RWPE2 (cell line): ENCODE data around the gene RPGRIP1.
A peak's percentile ranks its signal among the peaks of the same experiment; 100 is the strongest.
"Not testable (repeated sequence)": the region's sequence is repeated elsewhere in the genome, so short reads cannot be mapped to it uniquely, and the experiment has no call there.

Experiments used
- ATAC-seq: fragments of 200-7000 bp; cut with Tn5 transposase; 3 replicates; pipeline ENCODE4 v1.9.1; 2021; ENCODE audit warnings: low read depth
- DNase-seq: peaks from one replicate; pipeline ENCODE4 v3.0.0-alpha.2; 2020; ENCODE audit warnings: low spot score
- H3K27ac ChIP-seq: fragments of 450-650 bp; 2 replicates; pipeline ENCODE4 v1.5.1; 2017; ENCODE audit warnings: mild to moderate bottlenecking; ENCODE audit not compliant: poor library complexity, severe bottlenecking
- H3K27me3 ChIP-seq: fragments of 250-450 bp; sonication (Bioruptor Pico); 2 replicates; pipeline ENCODE4 v1.5.1; 2021; ENCODE audit warnings: mild to moderate bottlenecking, moderate library complexity; ENCODE audit not compliant: insufficient read depth, poor library complexity, severe bottlenecking
- H3K36me3 ChIP-seq: fragments of 250-450 bp; sonication (Bioruptor Pico); 2 replicates; pipeline ENCODE4 v1.5.1; 2020; ENCODE audit warnings: low read depth, mild to moderate bottlenecking, moderate library complexity
- H3K4me1 ChIP-seq: fragments of 250-450 bp; sonication (Bioruptor Pico); 2 replicates; pipeline ENCODE4 v1.5.1; 2021; ENCODE audit warnings: mild to moderate bottlenecking, moderate library complexity; ENCODE audit not compliant: insufficient read depth, poor library complexity, severe bottlenecking
- H3K4me3 ChIP-seq: fragments of 250-450 bp; sonication (Bioruptor Pico); 2 replicates; pipeline ENCODE4 v1.5.1; 2021; ENCODE audit warnings: mild to moderate bottlenecking, moderate library complexity; ENCODE audit not compliant: severe bottlenecking
- H3K9me3 ChIP-seq: fragments of 250-450 bp; sonication (Bioruptor Pico); 2 replicates; pipeline ENCODE4 v1.5.1; 2021; ENCODE audit warnings: mild to moderate bottlenecking, moderate library complexity; ENCODE audit not compliant: severe bottlenecking
- TF ChIP-seq, protein P1 (sequence below): fragments of 450-650 bp; IDR thresholded peaks from one replicate; pipeline ENCODE4 v1.5.1; 2017; ENCODE audit warnings: mild to moderate bottlenecking, moderate library complexity; ENCODE audit not compliant: poor library complexity, severe bottlenecking

The RPGRIP1 gene

DNA sequence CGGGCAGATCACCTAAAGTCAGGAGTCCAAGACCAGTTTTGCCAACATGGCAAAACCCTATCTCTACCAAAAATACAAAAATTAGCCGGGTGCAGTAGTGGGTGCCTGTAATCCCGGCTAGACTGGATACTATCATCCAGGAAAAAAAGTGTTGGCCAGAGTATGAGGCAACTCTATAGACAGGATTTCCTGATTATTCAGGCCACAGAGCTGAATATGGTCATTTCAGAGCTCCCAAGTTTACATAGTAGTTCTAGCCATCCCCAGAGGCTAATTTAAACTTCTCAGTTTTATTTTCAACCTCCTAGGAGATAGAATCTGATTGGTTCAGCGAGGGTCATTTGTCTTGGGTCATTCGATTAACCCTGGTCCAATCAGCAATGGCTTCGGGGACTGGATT, 7.3 kb downstream of the RPGRIP1 start:
- ATAC-seq, result no peak

DNA sequence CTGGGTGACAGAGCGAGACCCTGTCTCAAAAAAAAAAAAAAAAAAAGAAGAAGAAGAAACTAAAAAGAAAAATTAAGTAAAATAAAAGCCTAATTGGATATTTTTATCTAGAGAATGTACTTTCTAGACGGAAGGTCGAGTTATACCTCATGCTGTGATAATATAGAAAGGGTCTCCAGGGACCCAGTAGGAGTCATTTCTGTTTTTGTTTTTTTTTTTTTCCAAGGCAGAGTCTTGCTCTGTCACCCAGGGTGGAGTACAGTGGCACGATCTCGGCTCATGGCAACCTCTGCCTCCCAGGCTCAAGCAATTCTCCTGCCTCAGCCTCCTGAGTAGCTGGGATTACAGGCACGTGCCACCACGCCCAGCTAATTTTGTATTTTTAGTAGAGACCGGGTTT, 14.1 kb downstream of the RPGRIP1 start:
- not testable (repeated sequence) for H3K4me3 ChIP-seq, H3K4me1 ChIP-seq, H3K36me3 ChIP-seq, DNase-seq, H3K9me3 ChIP-seq, H3K27ac ChIP-seq, H3K27me3 ChIP-seq, ATAC-seq

More for the DNA sequence above, 7.3 kb downstream of the RPGRIP1 start:
- Histone ChIP-seq H3K4me1 (no peaks in the 10 kb centered on the region), H3K27ac (no peak overlapping the region), H3K4me3 (no peak overlapping the region), H3K9me3 (no peaks in the 10 kb centered on the region), H3K27me3 (no peaks in the 10 kb centered on the region), H3K36me3 (no peaks in the 10 kb centered on the region)
- TF ChIP-seq, protein P1, sequence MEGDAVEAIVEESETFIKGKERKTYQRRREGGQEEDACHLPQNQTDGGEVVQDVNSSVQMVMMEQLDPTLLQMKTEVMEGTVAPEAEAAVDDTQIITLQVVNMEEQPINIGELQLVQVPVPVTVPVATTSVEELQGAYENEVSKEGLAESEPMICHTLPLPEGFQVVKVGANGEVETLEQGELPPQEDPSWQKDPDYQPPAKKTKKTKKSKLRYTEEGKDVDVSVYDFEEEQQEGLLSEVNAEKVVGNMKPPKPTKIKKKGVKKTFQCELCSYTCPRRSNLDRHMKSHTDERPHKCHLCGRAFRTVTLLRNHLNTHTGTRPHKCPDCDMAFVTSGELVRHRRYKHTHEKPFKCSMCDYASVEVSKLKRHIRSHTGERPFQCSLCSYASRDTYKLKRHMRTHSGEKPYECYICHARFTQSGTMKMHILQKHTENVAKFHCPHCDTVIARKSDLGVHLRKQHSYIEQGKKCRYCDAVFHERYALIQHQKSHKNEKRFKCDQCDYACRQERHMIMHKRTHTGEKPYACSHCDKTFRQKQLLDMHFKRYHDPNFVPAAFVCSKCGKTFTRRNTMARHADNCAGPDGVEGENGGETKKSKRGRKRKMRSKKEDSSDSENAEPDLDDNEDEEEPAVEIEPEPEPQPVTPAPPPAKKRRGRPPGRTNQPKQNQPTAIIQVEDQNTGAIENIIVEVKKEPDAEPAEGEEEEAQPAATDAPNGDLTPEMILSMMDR, result no peak
- DNase-seq, result no peak

DNA sequence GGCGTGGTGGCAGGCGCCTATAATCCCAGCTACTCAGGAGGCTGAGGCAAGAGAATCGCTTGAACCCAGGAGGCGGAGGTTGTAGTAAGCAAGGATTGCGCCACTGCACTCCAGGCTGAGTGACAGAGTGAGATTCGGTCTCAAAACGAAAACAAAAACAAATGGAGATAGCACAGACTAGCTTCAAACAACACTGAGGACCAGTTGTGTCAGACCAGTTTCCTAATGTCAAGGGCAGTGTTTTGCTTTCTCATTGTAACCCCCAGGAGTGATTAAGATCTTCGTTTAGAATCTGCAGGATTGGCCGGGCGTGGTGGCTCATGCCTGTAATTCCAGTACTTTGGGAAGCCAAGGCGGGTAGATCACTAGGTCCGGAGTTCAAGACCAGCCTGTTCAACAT, 18.5 kb downstream of the RPGRIP1 start:
- Histone ChIP-seq H3K27ac (no peak overlapping the region), H3K36me3 (no peaks in the 10 kb centered on the region), H3K9me3 (no peaks in the 10 kb centered on the region), H3K27me3 (no peaks in the 10 kb centered on the region), H3K4me1 (no peaks in the 10 kb centered on the region), H3K4me3 (no peak overlapping the region)
- ATAC-seq (no peak), DNase-seq (no peak)
- TF ChIP-seq, protein P1, result no peak

DNA sequence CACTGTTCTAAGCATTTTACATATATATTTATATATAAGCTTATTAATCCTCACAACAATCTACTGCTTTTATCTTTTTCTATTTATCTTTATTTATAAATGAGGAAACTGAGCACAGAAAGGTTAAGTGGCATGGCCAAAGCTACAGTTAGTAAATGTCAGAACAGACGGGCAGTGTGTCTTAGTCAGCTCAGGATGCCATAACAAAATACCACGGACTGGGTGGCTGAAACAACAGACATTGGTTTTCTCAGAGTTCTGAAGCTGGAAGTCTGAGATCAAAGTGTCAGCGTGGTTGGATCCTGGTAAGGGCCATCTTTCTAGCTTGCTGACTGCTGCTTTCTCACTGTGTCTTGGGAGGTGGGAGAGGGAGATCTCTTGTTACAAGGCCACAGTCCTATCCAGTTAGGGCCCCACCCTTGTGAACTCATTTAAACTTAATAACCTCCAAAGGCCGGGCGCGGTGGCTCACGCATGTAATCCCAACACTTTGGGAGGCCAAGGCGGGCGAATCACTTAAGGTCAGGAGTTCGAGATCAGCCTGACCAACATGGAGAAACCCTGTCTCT, 19.8 kb downstream of the RPGRIP1 start:
- ATAC-seq (no peak), DNase-seq (no peak)
- no peaks in the 10 kb centered on the region for H3K9me3 ChIP-seq
- no peaks in the 10 kb centered on the region for H3K27me3 ChIP-seq
- H3K27ac ChIP-seq, result no peak overlapping the region
- no peaks in the 10 kb centered on the region for H3K36me3 ChIP-seq
- TF ChIP-seq, protein P1, result no peak
- no peaks in the 10 kb centered on the region for H3K4me1 ChIP-seq
- H3K4me3 ChIP-seq, result no peak overlapping the region

DNA sequence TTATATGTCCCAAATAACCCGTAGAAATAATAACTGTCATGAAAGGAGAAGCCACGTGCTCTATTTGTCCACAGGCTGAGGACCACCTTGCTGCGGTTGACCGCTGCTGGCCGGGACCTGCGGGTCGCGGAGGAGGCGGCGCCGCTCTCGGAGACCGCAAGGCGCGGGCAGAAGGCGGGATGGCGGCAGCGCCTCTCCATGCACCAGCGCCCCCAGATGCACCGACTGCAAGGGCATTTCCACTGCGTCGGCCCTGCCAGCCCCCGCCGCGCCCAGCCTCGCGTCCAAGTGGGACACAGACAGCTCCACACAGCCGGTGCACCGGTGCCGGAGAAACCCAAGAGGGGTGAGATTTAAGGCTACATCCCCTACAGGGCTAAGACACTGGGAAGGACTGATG, 21.0 kb downstream of the RPGRIP1 start:
- no peak for DNase-seq
- H3K4me3 ChIP-seq, result peak overlapping the region; percentile 5
- TF ChIP-seq, protein P1, result no peak
- no peaks in the 10 kb centered on the region for H3K9me3 ChIP-seq
- peak; percentile 70 for ATAC-seq
- H3K4me1 ChIP-seq, result no peaks in the 10 kb centered on the region
- no peak overlapping the region for H3K27ac ChIP-seq
- H3K36me3 ChIP-seq, result no peaks in the 10 kb centered on the region
- no peaks in the 10 kb centered on the region for H3K27me3 ChIP-seq
